DND-41 (cell line): ENCODE measurements around the gene OGFRL1.

Source experiments
- ATAC-seq: fragments of 200-7000 bp; cut with Tn5 transposase; 3 replicates; pipeline ENCODE4 v1.9.1; 2021; ENCODE audit warnings: low read depth; ENCODE audit not compliant: insufficient read depth
- DNase-seq: peaks from one replicate; pipeline ENCODE4 v3.0.0-alpha.2; 2020
- H2AFZ ChIP-seq: 2 replicates; pipeline ENCODE4 v1.6.0; 2012; ENCODE audit warnings: low read depth, low read length
- H3K27ac ChIP-seq: 2 replicates; pipeline ENCODE4 v1.5.1; 2012; ENCODE audit warnings: low read length, inconsistent platforms
- H3K27me3 ChIP-seq: fragments of 200-600 bp; sonication (generic); 2 replicates; pipeline ENCODE4 v1.6.0; 2012; ENCODE audit warnings: low read length, mild to moderate bottlenecking, inconsistent platforms; ENCODE audit not compliant: insufficient read depth, poor library complexity
- H3K36me3 ChIP-seq: 2 replicates; pipeline ENCODE4 v1.5.1; 2012; ENCODE audit warnings: low read length, inconsistent platforms; ENCODE audit not compliant: insufficient read depth
- H3K4me1 ChIP-seq: 2 replicates; pipeline ENCODE4 v1.5.1; 2012; ENCODE audit warnings: mild to moderate bottlenecking, low read length; ENCODE audit not compliant: insufficient read depth
- H3K4me2 ChIP-seq: 2 replicates; pipeline ENCODE4 v1.6.0; 2012; ENCODE audit warnings: mild to moderate bottlenecking, moderate library complexity, low read length, inconsistent platforms; ENCODE audit not compliant: insufficient read depth
- H3K4me3 ChIP-seq, 2 experiments: fragments of 200-600 bp in 1 of 2; shearing (Covaris generic) in 1 of 2; 2 replicates each; pipeline ENCODE4 v1.5.1; 2012 to 2016; ENCODE audit warnings: inconsistent platforms in 2 of 2, low read length in 2 of 2, mild to moderate bottlenecking in 2 of 2, low read depth in 1 of 2, moderate library complexity in 1 of 2
- H3K79me2 ChIP-seq: 2 replicates; pipeline ENCODE4 v1.6.0; 2012; ENCODE audit warnings: low read length, inconsistent platforms; ENCODE audit not compliant: insufficient read depth
- H3K9ac ChIP-seq: 2 replicates; pipeline ENCODE4 v1.6.0; 2012; ENCODE audit warnings: low read depth, mild to moderate bottlenecking, inconsistent platforms, low read length, moderate library complexity
- H3K9me3 ChIP-seq: 2 replicates; pipeline ENCODE4 v1.5.1; 2012; ENCODE audit warnings: low read length, moderate library complexity, mild to moderate bottlenecking, inconsistent platforms; ENCODE audit not compliant: insufficient read depth, severe bottlenecking
- H4K20me1 ChIP-seq: 2 replicates; pipeline ENCODE4 v1.6.0; 2012; ENCODE audit warnings: low read length; ENCODE audit not compliant: insufficient read depth
- EZH2 ChIP-seq: IDR thresholded peaks from 3 replicates; pipeline ENCODE4 v1.6.1; 2012; ENCODE audit warnings: borderline replicate concordance, low read depth, mild to moderate bottlenecking, moderate library complexity, low read length, inconsistent platforms; ENCODE audit not compliant: severe bottlenecking
- TF ChIP-seq, protein P1 (sequence below): IDR thresholded peaks from 2 replicates; pipeline ENCODE4 v1.5.1; 2012; ENCODE audit warnings: borderline replicate concordance, low read length, moderate library complexity, mild to moderate bottlenecking; ENCODE audit not compliant: poor library complexity, severe bottlenecking; ENCODE audit errors: extremely low read depth

The OGFRL1 gene

GRCh38 chr6:71335544-71335943, 46.9 kb downstream of the OGFRL1 start:
- no peak overlapping the region for H3K4me3 ChIP-seq
- H2AFZ ChIP-seq = no peak overlapping the region
- H3K79me2 ChIP-seq = no peaks in the 10 kb centered on the region
- H3K36me3 ChIP-seq = no peaks in the 10 kb centered on the region
- H3K4me1 ChIP-seq = no peaks in the 10 kb centered on the region
- no peaks in the 10 kb centered on the region for H3K9me3 ChIP-seq
- no peak overlapping the region for H3K27ac ChIP-seq
- no peak for DNase-seq
- TF ChIP-seq, protein P1, sequence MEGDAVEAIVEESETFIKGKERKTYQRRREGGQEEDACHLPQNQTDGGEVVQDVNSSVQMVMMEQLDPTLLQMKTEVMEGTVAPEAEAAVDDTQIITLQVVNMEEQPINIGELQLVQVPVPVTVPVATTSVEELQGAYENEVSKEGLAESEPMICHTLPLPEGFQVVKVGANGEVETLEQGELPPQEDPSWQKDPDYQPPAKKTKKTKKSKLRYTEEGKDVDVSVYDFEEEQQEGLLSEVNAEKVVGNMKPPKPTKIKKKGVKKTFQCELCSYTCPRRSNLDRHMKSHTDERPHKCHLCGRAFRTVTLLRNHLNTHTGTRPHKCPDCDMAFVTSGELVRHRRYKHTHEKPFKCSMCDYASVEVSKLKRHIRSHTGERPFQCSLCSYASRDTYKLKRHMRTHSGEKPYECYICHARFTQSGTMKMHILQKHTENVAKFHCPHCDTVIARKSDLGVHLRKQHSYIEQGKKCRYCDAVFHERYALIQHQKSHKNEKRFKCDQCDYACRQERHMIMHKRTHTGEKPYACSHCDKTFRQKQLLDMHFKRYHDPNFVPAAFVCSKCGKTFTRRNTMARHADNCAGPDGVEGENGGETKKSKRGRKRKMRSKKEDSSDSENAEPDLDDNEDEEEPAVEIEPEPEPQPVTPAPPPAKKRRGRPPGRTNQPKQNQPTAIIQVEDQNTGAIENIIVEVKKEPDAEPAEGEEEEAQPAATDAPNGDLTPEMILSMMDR = no peak
- no peak for TF ChIP-seq EZH2
- H4K20me1 ChIP-seq = no peaks in the 10 kb centered on the region
- no peaks in the 10 kb centered on the region for H3K27me3 ChIP-seq
- ATAC-seq = no peak
- no peak overlapping the region for H3K4me2 ChIP-seq
- no peak overlapping the region for H3K9ac ChIP-seq

GRCh38 chr6:71336901-71337300, 48.3 kb downstream of the OGFRL1 start:
- H3K4me1 ChIP-seq = no peaks in the 10 kb centered on the region
- no peaks in the 10 kb centered on the region for H4K20me1 ChIP-seq
- no peak overlapping the region for H2AFZ ChIP-seq
- H3K9ac ChIP-seq = no peak overlapping the region
- ATAC-seq = no peak
- DNase-seq = no peak
- no peak for TF ChIP-seq EZH2
- TF ChIP-seq, protein P1 = no peak
- no peaks in the 10 kb centered on the region for H3K27me3 ChIP-seq
- H3K27ac ChIP-seq = no peak overlapping the region
- H3K9me3 ChIP-seq = no peaks in the 10 kb centered on the region
- no peak overlapping the region for H3K4me3 ChIP-seq
- H3K79me2 ChIP-seq = no peaks in the 10 kb centered on the region
- H3K36me3 ChIP-seq = no peaks in the 10 kb centered on the region
- H3K4me2 ChIP-seq = no peak overlapping the region

DNA sequence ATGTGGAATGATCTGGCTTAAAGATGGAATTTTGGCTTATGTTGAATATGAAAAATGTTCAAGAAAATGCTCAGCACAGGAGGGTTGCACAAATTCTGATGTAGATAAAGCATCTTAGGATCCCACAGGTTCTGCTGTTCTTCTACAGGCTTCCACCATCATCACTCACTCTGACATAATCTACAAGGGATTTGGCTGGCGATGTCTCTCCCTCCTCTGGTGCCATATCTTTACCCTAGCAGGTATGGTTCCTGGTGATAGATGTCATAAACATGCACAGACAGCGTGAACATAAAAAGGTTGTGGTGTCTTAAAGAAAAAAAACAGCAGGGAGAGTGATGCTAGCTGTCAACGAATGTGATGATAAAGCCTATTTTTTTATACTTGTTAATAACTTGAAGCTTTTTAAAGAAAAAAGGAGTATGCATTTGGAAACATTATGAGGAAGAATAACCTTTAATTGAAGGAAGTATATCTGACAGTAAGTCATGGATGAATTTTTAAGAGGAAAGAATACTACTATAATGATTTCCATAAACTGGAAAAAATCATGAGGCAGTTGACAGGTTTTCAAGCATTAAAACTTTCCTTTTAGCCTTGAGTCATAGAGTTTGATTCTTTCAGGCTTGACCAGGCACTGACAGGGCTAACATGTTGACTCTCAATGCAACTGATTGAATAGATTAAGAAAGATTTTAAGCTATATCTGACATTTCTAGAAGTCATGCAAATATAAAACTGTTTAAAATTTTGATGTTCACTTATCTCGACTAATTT, 50.1 kb downstream of the OGFRL1 start:
- no peaks in the 10 kb centered on the region for H3K9me3 ChIP-seq
- H3K4me1 ChIP-seq = no peaks in the 10 kb centered on the region
- no peak overlapping the region for H3K9ac ChIP-seq
- no peaks in the 10 kb centered on the region for H3K36me3 ChIP-seq
- DNase-seq = no peak
- H3K79me2 ChIP-seq = no peaks in the 10 kb centered on the region
- no peak overlapping the region for H2AFZ ChIP-seq
- TF ChIP-seq, protein P1 = no peak
- no peak for TF ChIP-seq EZH2
- no peak overlapping the region for H3K4me2 ChIP-seq
- H3K27me3 ChIP-seq = no peaks in the 10 kb centered on the region
- no peak overlapping the region for H3K4me3 ChIP-seq
- no peaks in the 10 kb centered on the region for H4K20me1 ChIP-seq
- ATAC-seq = no peak
- no peak overlapping the region for H3K27ac ChIP-seq
